GM21447 (cell line): ENCODE measurements around the gene TAPBP.
"Not testable (repeated sequence)": the region's sequence is repeated elsewhere in the genome, so short reads cannot be mapped to it uniquely, and the experiment has no call there.

Source experiments
- ATAC-seq: cut with Tn5 transposase; IDR thresholded peaks from one replicate; pipeline ENCODE4 v1.9.1; 2021; ENCODE audit not compliant: unreplicated experiment

TAPBP gene

GRCh38 chr6:33277663-33278391 lies 36.1 kb downstream of the TAPBP start:
- ATAC-seq: no peak

GRCh38 chr6:33276864-33277662 lies 36.8 kb downstream of the TAPBP start, which contains the start of gene B3GALT4:
B3GALT4 (plus strand) TSS chr6:33277123; CDS start chr6:33277420, 297 bp downstream.
- peak; percentile 52 for ATAC-seq

GRCh38 chr6:33276581-33276863 lies 37.4 kb downstream of the TAPBP start:
- ATAC-seq: no peak

GRCh38 chr6:33275795-33276580 lies 37.9 kb downstream of the TAPBP start:
- not testable (repeated sequence) for ATAC-seq

GRCh38 chr6:33273924-33274902 lies 39.7 kb downstream of the TAPBP start:
- no peak for ATAC-seq

GRCh38 chr6:33273129-33273923 lies 40.6 kb downstream of the TAPBP start:
- no peak for ATAC-seq

GRCh38 chr6:33272275-33273128 lies 41.4 kb downstream of the TAPBP start:
- ATAC-seq: peak; percentile 18

GRCh38 chr6:33271468-33272274 lies 42.2 kb downstream of the TAPBP start, which contains the start of the genes RPS18 and VPS52:
RPS18 (plus strand) TSS chr6:33272075; CDS start chr6:33272120, 45 bp downstream.
VPS52 (minus strand) TSS chr6:33271876; CDS start chr6:33271675, 201 bp downstream.
- ATAC-seq: peak; percentile 84

GRCh38 chr6:33271117-33271467 lies 42.8 kb downstream of the TAPBP start:
- ATAC-seq: no peak

- ATAC-seq: no peak
Observed at GRCh38 chr6:33264015-33264414, 49.9 kb downstream of the TAPBP start.

- ATAC-seq: not testable (repeated sequence)
Observed at GRCh38 chr6:33262490-33262889, 51.4 kb downstream of the TAPBP start.

- no peak for ATAC-seq
Observed at GRCh38 chr6:33259032-33259431, 54.8 kb downstream of the TAPBP start.

GRCh38 chr6:33254591-33254990 lies 59.3 kb downstream of the TAPBP start:
- ATAC-seq: no peak

- no peak for ATAC-seq
Observed at GRCh38 chr6:33252759-33253158, 61.1 kb downstream of the TAPBP start.

- no peak for ATAC-seq
Observed at GRCh38 chr6:33251395-33252012, 62.4 kb downstream of the TAPBP start.

- no peak for ATAC-seq
Observed at GRCh38 chr6:33250731-33251130, 63.1 kb downstream of the TAPBP start.
